SU-DHL-6 (cell line): ENCODE data around the gene PRSS35.

ENCODE experiments used
- H2AFZ ChIP-seq: fragments of 200-600 bp; sonication (generic); 2 replicates; pipeline ENCODE4 v1.6.1; 2014; ENCODE audit warnings: low read depth, mild to moderate bottlenecking, moderate library complexity, mixed read lengths, antibody characterized with exemption, low read length; ENCODE audit not compliant: severe bottlenecking
- H3F3A ChIP-seq: fragments of 200-600 bp; shearing (Covaris generic); 2 replicates; pipeline ENCODE4 v1.6.0; 2016; ENCODE audit warnings: antibody characterized with exemption, mild to moderate bottlenecking; ENCODE audit not compliant: insufficient read depth
- H3K27ac ChIP-seq: fragments of 200-600 bp; sonication (generic); 2 replicates; pipeline ENCODE4 v1.5.1; 2016; ENCODE audit warnings: low read depth, mild to moderate bottlenecking, low read length, moderate library complexity, mixed read lengths
- H3K27me3 ChIP-seq: fragments of 200-600 bp; sonication (generic), shearing (Covaris generic); 2 replicates; pipeline ENCODE4 v1.6.0; 2014; ENCODE audit warnings: mild to moderate bottlenecking, low read length
- H3K36me3 ChIP-seq: fragments of 200-600 bp; sonication (generic); 2 replicates; pipeline ENCODE4 v1.6.1; 2014; ENCODE audit warnings: mild to moderate bottlenecking, low read length, mixed read lengths
- H3K4me2 ChIP-seq: fragments of 300-600, 200-600 bp; shearing (Covaris generic), sonication (generic); 2 replicates; pipeline ENCODE4 v1.6.0; 2014; ENCODE audit warnings: low read length, low read depth, mild to moderate bottlenecking; ENCODE audit not compliant: poor library complexity, severe bottlenecking
- H3K4me3 ChIP-seq: fragments of 200-600 bp; sonication (generic); 2 replicates; pipeline ENCODE4 v1.5.1; 2014; ENCODE audit warnings: antibody characterized with exemption, low read length, mild to moderate bottlenecking, mixed read lengths; ENCODE audit not compliant: insufficient read depth, poor library complexity, severe bottlenecking
- H3K79me2 ChIP-seq: fragments of 200-600 bp; sonication (generic); 2 replicates; pipeline ENCODE4 v1.6.1; 2014; ENCODE audit warnings: mild to moderate bottlenecking, low read length, moderate library complexity; ENCODE audit not compliant: insufficient read depth
- H3K9ac ChIP-seq: fragments of 200-600 bp; sonication (generic); 2 replicates; pipeline ENCODE4 v1.7.0; 2014; ENCODE audit warnings: mild to moderate bottlenecking, low read length
- H3K9me2 ChIP-seq: fragments of 200-600 bp; sonication (generic); replicated peaks from 2 replicates; pipeline ENCODE4 v1.6.1; 2014; ENCODE audit warnings: low read length; ENCODE audit not compliant: insufficient read depth
- H3K9me3 ChIP-seq: fragments of 200-600 bp; sonication (generic); 2 replicates; pipeline ENCODE4 v1.6.1; 2014; ENCODE audit warnings: low read length, mixed read lengths; ENCODE audit not compliant: insufficient read depth
- H4K20me1 ChIP-seq: fragments of 200-600 bp; sonication (generic); 2 replicates; pipeline ENCODE4 v1.6.1; 2014; ENCODE audit warnings: low read depth, mild to moderate bottlenecking, antibody characterized with exemption, low read length, moderate library complexity, mixed read lengths
- EZH2phosphoT487 ChIP-seq: fragments of 200-600 bp; sonication (generic), shearing (Covaris generic); conservative IDR thresholded peaks from 2 replicates; pipeline ENCODE4 v1.6.1; 2018; ENCODE audit warnings: mild to moderate bottlenecking, antibody characterized with exemption, low read length, moderate library complexity, mixed read lengths
- TF ChIP-seq, protein P1 (sequence below): fragments of 200-600 bp; sonication (generic); IDR thresholded peaks from one replicate; pipeline ENCODE4 v1.5.1; 2017; ENCODE audit warnings: antibody characterized with exemption, mild to moderate bottlenecking, low read length, moderate library complexity; ENCODE audit not compliant: insufficient read depth, poor library complexity, severe bottlenecking

Gene PRSS35

DNA sequence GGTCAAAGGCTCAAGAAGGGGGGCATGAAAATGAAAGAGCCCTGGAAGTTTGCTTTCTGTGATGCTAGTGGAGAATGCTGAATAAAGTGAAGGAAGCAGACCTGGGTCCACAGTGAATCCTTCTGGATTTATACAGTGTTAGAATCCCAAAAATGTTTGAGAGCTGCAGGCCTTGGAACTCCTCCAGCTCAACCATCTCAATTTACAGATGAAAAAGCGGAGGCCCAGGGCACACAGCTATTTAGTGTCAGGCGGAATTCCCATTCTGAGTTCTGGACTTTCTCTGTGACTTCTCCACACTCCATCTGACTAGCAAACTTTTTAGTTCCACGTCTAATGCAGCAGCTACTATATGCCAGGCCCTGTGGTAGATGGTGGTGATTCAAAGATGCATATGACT lies 1.5 kb upstream of the PRSS35 start:
- Histone ChIP-seq H3K4me3 (no peak overlapping the region), H3K9ac (no peak overlapping the region), H4K20me1 (no peaks in the 10 kb centered on the region), H3K27me3 (no peaks in the 10 kb centered on the region), H3K4me2 (no peak overlapping the region), H3K27ac (no peak overlapping the region), H3K36me3 (no peaks in the 10 kb centered on the region), H3K79me2 (no peaks in the 10 kb centered on the region), H2AFZ (no peak overlapping the region), H3K9me3 (no peaks in the 10 kb centered on the region), H3K9me2 (no peaks in the 10 kb centered on the region), H3F3A (no peaks in the 10 kb centered on the region)
- no peak for TF ChIP-seq EZH2phosphoT487
- TF ChIP-seq, protein P1, sequence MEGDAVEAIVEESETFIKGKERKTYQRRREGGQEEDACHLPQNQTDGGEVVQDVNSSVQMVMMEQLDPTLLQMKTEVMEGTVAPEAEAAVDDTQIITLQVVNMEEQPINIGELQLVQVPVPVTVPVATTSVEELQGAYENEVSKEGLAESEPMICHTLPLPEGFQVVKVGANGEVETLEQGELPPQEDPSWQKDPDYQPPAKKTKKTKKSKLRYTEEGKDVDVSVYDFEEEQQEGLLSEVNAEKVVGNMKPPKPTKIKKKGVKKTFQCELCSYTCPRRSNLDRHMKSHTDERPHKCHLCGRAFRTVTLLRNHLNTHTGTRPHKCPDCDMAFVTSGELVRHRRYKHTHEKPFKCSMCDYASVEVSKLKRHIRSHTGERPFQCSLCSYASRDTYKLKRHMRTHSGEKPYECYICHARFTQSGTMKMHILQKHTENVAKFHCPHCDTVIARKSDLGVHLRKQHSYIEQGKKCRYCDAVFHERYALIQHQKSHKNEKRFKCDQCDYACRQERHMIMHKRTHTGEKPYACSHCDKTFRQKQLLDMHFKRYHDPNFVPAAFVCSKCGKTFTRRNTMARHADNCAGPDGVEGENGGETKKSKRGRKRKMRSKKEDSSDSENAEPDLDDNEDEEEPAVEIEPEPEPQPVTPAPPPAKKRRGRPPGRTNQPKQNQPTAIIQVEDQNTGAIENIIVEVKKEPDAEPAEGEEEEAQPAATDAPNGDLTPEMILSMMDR: no peak

DNA sequence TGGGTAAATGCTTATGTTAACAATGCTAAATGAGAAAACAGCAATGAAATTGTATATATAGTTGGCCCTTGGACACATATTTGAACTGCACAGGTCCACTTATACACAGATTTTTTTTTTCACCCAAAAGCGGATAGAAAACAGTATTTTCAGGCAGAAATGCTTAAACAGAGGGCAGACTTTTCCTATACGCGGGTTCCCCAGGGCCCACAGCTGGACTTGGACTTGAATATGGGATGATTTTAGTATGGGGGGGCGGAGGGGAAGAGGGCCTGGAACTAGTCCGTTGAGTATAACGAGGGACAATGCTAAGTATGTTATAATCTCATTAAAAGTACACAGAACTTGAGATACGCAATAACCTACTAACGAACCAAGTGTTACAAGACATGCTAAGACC lies 1.1 kb upstream of the PRSS35 start:
- Histone ChIP-seq H3K4me3 (no peak overlapping the region), H3K27me3 (no peaks in the 10 kb centered on the region), H2AFZ (no peak overlapping the region), H3K9ac (no peak overlapping the region), H3F3A (no peaks in the 10 kb centered on the region), H4K20me1 (no peaks in the 10 kb centered on the region), H3K4me2 (no peak overlapping the region), H3K9me3 (no peaks in the 10 kb centered on the region), H3K79me2 (no peaks in the 10 kb centered on the region), H3K9me2 (no peaks in the 10 kb centered on the region), H3K36me3 (no peaks in the 10 kb centered on the region), H3K27ac (no peak overlapping the region)
- no peak for TF ChIP-seq EZH2phosphoT487
- TF ChIP-seq, protein P1: no peak

DNA sequence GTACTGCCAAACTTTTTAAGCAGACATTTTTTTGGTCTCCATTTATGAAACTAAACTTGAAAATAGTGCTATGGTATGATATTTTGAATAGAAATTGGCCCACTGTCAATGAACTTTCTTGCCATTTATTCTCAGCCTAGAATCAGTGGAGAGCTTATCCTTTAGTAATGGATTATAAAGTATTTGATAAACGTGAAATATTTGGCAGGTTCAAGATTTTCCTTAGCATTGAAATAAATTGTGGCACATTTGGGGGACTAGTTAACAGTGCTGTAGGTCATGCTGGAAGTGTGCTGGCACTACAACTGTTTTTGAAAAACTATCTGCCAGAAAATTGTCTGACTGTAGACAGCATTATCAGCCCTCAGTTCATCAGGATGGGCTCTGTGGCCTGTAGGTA lies 2.1 kb downstream of the PRSS35 start:
- Histone ChIP-seq H3K9me2 (no peaks in the 10 kb centered on the region), H3K4me3 (no peak overlapping the region), H3K36me3 (no peaks in the 10 kb centered on the region), H3K9me3 (no peaks in the 10 kb centered on the region), H2AFZ (no peak overlapping the region), H3K9ac (no peak overlapping the region), H3F3A (no peaks in the 10 kb centered on the region), H3K4me2 (no peak overlapping the region), H3K79me2 (no peaks in the 10 kb centered on the region), H3K27me3 (no peaks in the 10 kb centered on the region), H3K27ac (no peak overlapping the region), H4K20me1 (no peaks in the 10 kb centered on the region)
- TF ChIP-seq EZH2phosphoT487: no peak
- TF ChIP-seq, protein P1: no peak
